ENCODE data around the gene SPNS2.
"Not testable (repeated sequence)": the region's sequence is repeated elsewhere in the genome, so short reads cannot be mapped to it uniquely, and the experiment has no call there.

Gene SPNS2

GRCh38 chr17:4562015-4562969 lies 63.6 kb downstream of the SPNS2 start:
- no peak for DNase-seq (ENCODE audit: low read depth in 4 of 4, low spot score in 1 of 4)

GRCh38 chr17:4565209-4566141 lies 66.8 kb downstream of the SPNS2 start:
- peak in 2 of 4 experiments; percentile 30 for DNase-seq (ENCODE audit: low read depth in 4 of 4, low spot score in 1 of 4)

GRCh38 chr17:4566785-4567184 lies 68.1 kb downstream of the SPNS2 start:
- peak in 3 of 4 experiments; percentile 34 to 38 (median 37) for DNase-seq (ENCODE audit: low read depth in 4 of 4, low spot score in 1 of 4)

GRCh38 chr17:4569591-4569990 lies 70.9 kb downstream of the SPNS2 start:
- DNase-seq (ENCODE audit: low read depth in 4 of 4, low spot score in 1 of 4), result no peak

- no peak for DNase-seq (ENCODE audit: low read depth in 4 of 4, low spot score in 1 of 4)
Observed at GRCh38 chr17:4572131-4572530, 73.5 kb downstream of the SPNS2 start.

GRCh38 chr17:4573115-4573514 lies 74.4 kb downstream of the SPNS2 start:
- DNase-seq (ENCODE audit: low read depth in 4 of 4, low spot score in 1 of 4), result no peak

GRCh38 chr17:4573669-4574068 lies 75.0 kb downstream of the SPNS2 start:
- DNase-seq (ENCODE audit: low read depth in 4 of 4, low spot score in 1 of 4), result peak in 3 of 4 experiments; percentile 21 to 60 (median 51)

- no peak for DNase-seq (ENCODE audit: low read depth in 4 of 4, low spot score in 1 of 4)
Observed at GRCh38 chr17:4574448-4575045, 75.9 kb downstream of the SPNS2 start.

GRCh38 chr17:4576161-4576558 lies 77.5 kb downstream of the SPNS2 start:
- DNase-seq (ENCODE audit: low read depth in 4 of 4, low spot score in 1 of 4), result no peak

GRCh38 chr17:4576729-4577322 lies 78.1 kb downstream of the SPNS2 start:
- no peak for DNase-seq (ENCODE audit: low read depth in 4 of 4, low spot score in 1 of 4)

- no peak for DNase-seq (ENCODE audit: low read depth in 4 of 4, low spot score in 1 of 4)
Observed at GRCh38 chr17:4577386-4577993, 78.8 kb downstream of the SPNS2 start.

- not testable (repeated sequence) for DNase-seq (ENCODE audit: low read depth in 4 of 4, low spot score in 1 of 4)
Observed at GRCh38 chr17:4578349-4578748, 79.7 kb downstream of the SPNS2 start.

- no peak for DNase-seq (ENCODE audit: low read depth in 4 of 4, low spot score in 1 of 4)
Observed at GRCh38 chr17:4579678-4580077, 81.0 kb downstream of the SPNS2 start.

GRCh38 chr17:4580291-4580690 lies 81.6 kb downstream of the SPNS2 start:
- no peak for DNase-seq (ENCODE audit: low read depth in 4 of 4, low spot score in 1 of 4)

- DNase-seq (ENCODE audit: low read depth in 4 of 4, low spot score in 1 of 4), result no peak
Observed at GRCh38 chr17:4582101-4582501, 83.4 kb downstream of the SPNS2 start.

- no peak for DNase-seq (ENCODE audit: low read depth in 4 of 4, low spot score in 1 of 4)
Observed at GRCh38 chr17:4582691-4583090, 84.0 kb downstream of the SPNS2 start.

- DNase-seq (ENCODE audit: low read depth in 4 of 4, low spot score in 1 of 4), result no peak
Observed at GRCh38 chr17:4583206-4583605, 84.5 kb downstream of the SPNS2 start.

GRCh38 chr17:4583782-4584100 lies 85.1 kb downstream of the SPNS2 start:
- no peak for DNase-seq (ENCODE audit: low read depth in 4 of 4, low spot score in 1 of 4)

GRCh38 chr17:4584101-4584916 lies 85.6 kb downstream of the SPNS2 start, which contains the start of gene SMTNL2:
Gene SMTNL2, plus strand, starts transcription at chr17:4584529. Its CDS starts 77 bp downstream, at chr17:4584606.
- DNase-seq (ENCODE audit: low read depth in 4 of 4, low spot score in 1 of 4), result peak in 1 of 4 experiments; percentile 20

All from stimulated activated CD4-positive, alpha-beta T cell treated with anti-CD3 and anti-CD28 coated beads, Interleukin-1b, Interleukin-23, amount 100 ng/mL, for 24 hours (primary cell).